Measurements from ENCODE around the gene UNC93B1. TPM values are rescaled to one million over a fixed set of nuclear protein-coding genes. Genes with fewer than 3 reads are reported as not detected.
"Not testable (repeated sequence)": the region's sequence is repeated elsewhere in the genome, so short reads cannot be mapped to it uniquely, and the experiment has no call there.

The UNC93B1 gene
- total RNA-seq, 1 experiment from 2014 or later: 23.3 TPM

GRCh38 chr11:67955461-67956007 lies 48.4 kb downstream of the UNC93B1 start:
- Mint-ChIP-seq H3K27me3 (ENCODE audit: low read depth) (peaks cover 40% of the 10 kb centered on the region), H3K4me3 (peak overlapping the region; percentile 79 to 90), H3K4me1 (peaks cover 41 to 42% of the 10 kb centered on the region in 2 experiments)
- peak; percentile 78 for TF ChIP-seq CTCF (conservative IDR thresholded peaks at IDR 0.05)
- not testable (repeated sequence) for H3K9ac ChIP-seq (ENCODE audit: extremely low read depth, insufficient read length, low read length); H4K8ac ChIP-seq (replicated peaks; ENCODE audit: insufficient read length, low read depth, low read length); H3K4me1 ChIP-seq (ENCODE audit: insufficient read depth, low read length); H4K91ac ChIP-seq (ENCODE audit: insufficient read length, low read depth, low read length); H2BK20ac ChIP-seq (ENCODE audit: low read depth, low read length, poor library complexity, severe bottlenecking); H3K36me3 Mint-ChIP-seq (ENCODE audit: insufficient read depth in 1 of 3, low read depth in 3 of 3); H3K9me3 ChIP-seq (ENCODE audit: control insufficient read depth, low read depth, low read length); H2BK120ac ChIP-seq (ENCODE audit: low read depth, low read length, poor library complexity, severe bottlenecking); H3T11ph ChIP-seq (ENCODE audit: low read length); H3K79me2 ChIP-seq (ENCODE audit: insufficient read depth, low read length); H4K20me1 ChIP-seq (ENCODE audit: control insufficient read depth, insufficient read depth, insufficient read length); H4K5ac ChIP-seq (ENCODE audit: insufficient read length, low read depth, low read length); H3K23ac ChIP-seq (ENCODE audit: insufficient read length, low read depth, low read length); H3K27ac ChIP-seq (ENCODE audit: insufficient read length, low read depth, low read length); H2AFZ ChIP-seq (ENCODE audit: low read length); H3K79me1 ChIP-seq (ENCODE audit: insufficient read depth, low read depth, low read length, poor library complexity, severe bottlenecking); H3K14ac ChIP-seq (ENCODE audit: insufficient read depth, low read length); H3K9me3 Mint-ChIP-seq; H2BK5ac ChIP-seq (ENCODE audit: insufficient read length, low read length); H3K4ac ChIP-seq (ENCODE audit: low read depth, low read length); H3K27ac Mint-ChIP-seq; H2BK12ac ChIP-seq (ENCODE audit: insufficient read length, low read depth, low read length); H3K56ac ChIP-seq (ENCODE audit: insufficient read length, low read depth, low read length); H2AK5ac ChIP-seq (ENCODE audit: insufficient read length, low read length); H3K27me3 ChIP-seq (ENCODE audit: insufficient read depth, low read length); H2BK15ac ChIP-seq (ENCODE audit: low read depth, low read length); H3K18ac ChIP-seq (ENCODE audit: insufficient read length, low read depth, low read length); H3K23me2 ChIP-seq (ENCODE audit: insufficient read length, low read depth, low read length, poor library complexity, severe bottlenecking)
- peak overlapping the region; percentile 51 for H3K4me2 ChIP-seq (ENCODE audit: insufficient read depth, insufficient read length, low read length)
- no CpG with 5 or more reads among the region's 57 CpGs for WGBS (ENCODE audit: extremely low coverage, insufficient read length, low lambda C conversion rate)
- DNase-seq: peak; percentile 79

- not testable (repeated sequence) for H3K18ac ChIP-seq (ENCODE audit: insufficient read length, low read depth, low read length); H3K4ac ChIP-seq (ENCODE audit: low read depth, low read length); H2BK120ac ChIP-seq (ENCODE audit: low read depth, low read length, poor library complexity, severe bottlenecking); DNase-seq; H4K8ac ChIP-seq (replicated peaks; ENCODE audit: insufficient read length, low read depth, low read length); H3K27ac ChIP-seq (ENCODE audit: insufficient read length, low read depth, low read length); H3K56ac ChIP-seq (ENCODE audit: insufficient read length, low read depth, low read length); H3K14ac ChIP-seq (ENCODE audit: insufficient read depth, low read length); H4K5ac ChIP-seq (ENCODE audit: insufficient read length, low read depth, low read length); H3K36me3 Mint-ChIP-seq (ENCODE audit: insufficient read depth in 1 of 3, low read depth in 3 of 3); H3K27me3 ChIP-seq (ENCODE audit: insufficient read depth, low read length); H2BK12ac ChIP-seq (ENCODE audit: insufficient read length, low read depth, low read length); H3K23ac ChIP-seq (ENCODE audit: insufficient read length, low read depth, low read length); H4K20me1 ChIP-seq (ENCODE audit: control insufficient read depth, insufficient read depth, insufficient read length); H4K91ac ChIP-seq (ENCODE audit: insufficient read length, low read depth, low read length); H3K9me3 ChIP-seq (ENCODE audit: control insufficient read depth, low read depth, low read length); H2BK20ac ChIP-seq (ENCODE audit: low read depth, low read length, poor library complexity, severe bottlenecking); H2BK15ac ChIP-seq (ENCODE audit: low read depth, low read length); H3T11ph ChIP-seq (ENCODE audit: low read length); H2AFZ ChIP-seq (ENCODE audit: low read length); H2AK5ac ChIP-seq (ENCODE audit: insufficient read length, low read length); H3K9ac ChIP-seq (ENCODE audit: extremely low read depth, insufficient read length, low read length); H3K23me2 ChIP-seq (ENCODE audit: insufficient read length, low read depth, low read length, poor library complexity, severe bottlenecking); H3K9me3 Mint-ChIP-seq; H3K27ac Mint-ChIP-seq; H3K79me1 ChIP-seq (ENCODE audit: insufficient read depth, low read depth, low read length, poor library complexity, severe bottlenecking); H2BK5ac ChIP-seq (ENCODE audit: insufficient read length, low read length); H3K4me1 ChIP-seq (ENCODE audit: insufficient read depth, low read length); H3K79me2 ChIP-seq (ENCODE audit: insufficient read depth, low read length)
- peak overlapping the region; percentile 51 for H3K4me2 ChIP-seq (ENCODE audit: insufficient read depth, insufficient read length, low read length)
- Mint-ChIP-seq H3K4me1 (peaks cover 41 to 42% of the 10 kb centered on the region in 2 experiments), H3K27me3 (ENCODE audit: low read depth) (peaks cover 40% of the 10 kb centered on the region), H3K4me3 (peak overlapping the region; percentile 79 to 90)
- WGBS (ENCODE audit: extremely low coverage, insufficient read length, low lambda C conversion rate): no CpG with 5 or more reads among the region's 26 CpGs
Measured at GRCh38 chr11:67954971-67955370, 48.9 kb downstream of the UNC93B1 start.

Data from H9 (cell line).